ENCODE data around the gene NPHS1. TPM values are rescaled to one million over a fixed set of nuclear protein-coding genes. Genes with fewer than 3 reads are reported as not detected.

NPHS1 gene
- total RNA-seq, 1 donor from 2014 or later, result 0.92 TPM

DNA sequence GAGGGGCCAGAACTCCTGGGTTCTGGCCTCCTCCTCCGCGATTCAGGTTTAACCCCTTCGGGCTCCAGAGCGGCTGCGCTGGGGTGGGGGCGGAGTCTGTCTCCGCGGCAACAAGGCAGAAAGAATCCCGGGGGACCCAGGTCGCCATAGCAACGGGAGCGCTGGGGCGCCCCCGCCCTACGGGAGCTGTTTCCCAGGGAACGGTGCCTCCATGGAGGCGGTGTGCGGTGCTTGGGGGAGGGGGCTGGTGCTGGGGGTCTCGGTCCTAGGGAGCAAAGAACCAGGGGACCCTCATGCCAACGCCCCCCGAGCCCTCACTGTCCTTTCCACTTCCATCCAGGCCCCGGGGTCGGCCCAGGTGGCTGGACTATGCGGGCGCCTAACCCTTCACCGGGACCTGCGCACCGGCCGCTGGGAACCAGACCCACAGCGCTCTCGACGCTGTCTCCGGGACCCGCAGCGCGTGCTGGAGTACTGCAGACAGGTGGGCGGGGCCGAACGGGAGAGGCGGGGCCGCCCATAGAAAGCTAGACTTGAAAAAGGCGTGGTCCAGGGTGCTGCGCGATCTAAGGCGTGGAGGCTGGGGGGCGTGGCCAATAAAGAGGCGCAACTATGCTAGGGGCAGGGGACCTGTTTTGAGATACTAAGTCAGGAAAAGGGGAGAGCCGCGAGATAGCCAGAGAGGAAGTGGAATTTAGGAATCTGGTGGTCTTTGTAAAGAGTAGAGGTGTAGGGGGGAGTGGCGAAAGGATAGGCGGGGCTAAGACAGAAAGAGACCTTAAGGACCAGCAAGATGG lies 17.2 kb upstream of the NPHS1 start:
- H3K4me3 ChIP-seq (ENCODE audit: low read depth, low read length), result peak overlapping the region; percentile 33
- H3K36me3 ChIP-seq (ENCODE audit: control insufficient read depth, insufficient read depth, low read length), result no peaks in the 10 kb centered on the region
- TF ChIP-seq CTCF (IDR thresholded peaks at IDR 0.05; ENCODE audit: insufficient read depth, low read length, poor library complexity, severe bottlenecking), result no peak
- peak; percentile 16 for DNase-seq (ENCODE audit: low read depth)
- peaks cover 27% of the 10 kb centered on the region for H3K27me3 ChIP-seq (ENCODE audit: control insufficient read depth, insufficient read depth, low read length)

GRCh38 chr19:35868823-35869326 lies 16.6 kb upstream of the NPHS1 start:
- H3K27me3 ChIP-seq (ENCODE audit: control insufficient read depth, insufficient read depth, low read length), result peaks cover 27% of the 10 kb centered on the region
- no peak for DNase-seq (ENCODE audit: low read depth)
- no peaks in the 10 kb centered on the region for H3K36me3 ChIP-seq (ENCODE audit: control insufficient read depth, insufficient read depth, low read length)
- no peak for TF ChIP-seq CTCF (IDR thresholded peaks at IDR 0.05; ENCODE audit: insufficient read depth, low read length, poor library complexity, severe bottlenecking)
- peak overlapping the region; percentile 33 for H3K4me3 ChIP-seq (ENCODE audit: low read depth, low read length)

DNA sequence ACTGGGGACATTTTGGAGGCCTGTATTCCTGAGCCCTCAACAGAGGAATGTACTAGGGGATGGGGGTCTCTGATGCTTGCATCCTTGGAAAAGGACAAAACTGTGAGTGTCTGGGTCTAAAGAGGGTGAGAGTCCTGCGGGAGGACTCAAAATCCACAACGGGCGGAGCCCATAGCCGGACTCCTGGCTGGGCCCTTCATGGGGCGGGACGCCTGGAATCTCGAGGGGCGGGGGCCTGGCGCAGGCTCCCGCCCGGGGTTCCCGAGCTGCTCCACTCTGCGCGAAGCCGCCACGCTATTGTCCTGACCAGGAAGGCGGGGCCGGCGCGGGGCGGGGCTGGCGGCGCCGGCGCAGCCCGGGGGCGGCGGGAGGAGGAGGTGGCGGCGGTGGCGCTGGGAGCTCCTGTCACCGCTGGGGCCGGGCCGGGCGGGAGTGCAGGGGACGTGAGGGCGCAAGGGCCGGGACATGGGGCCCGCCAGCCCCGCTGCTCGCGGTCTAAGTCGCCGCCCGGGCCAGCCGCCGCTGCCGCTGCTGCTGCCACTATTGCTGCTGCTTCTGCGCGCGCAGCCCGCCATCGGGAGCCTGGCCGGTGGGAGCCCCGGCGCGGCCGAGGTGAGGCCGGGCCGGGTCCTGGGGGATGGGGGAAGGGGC lies 16.0 kb upstream of the NPHS1 start, which contains the start of gene APLP1:
Gene APLP1, plus strand, starts transcription at position 403 of the 651 bp plus-strand sequence. Its CDS starts 63 bp downstream, at position 466.
- no peak for TF ChIP-seq CTCF (IDR thresholded peaks at IDR 0.05; ENCODE audit: insufficient read depth, low read length, poor library complexity, severe bottlenecking)
- Histone ChIP-seq H3K4me3 (ENCODE audit: low read depth, low read length) (peak within 1 kb of the TSS; percentile 33), H3K36me3 (ENCODE audit: control insufficient read depth, insufficient read depth, low read length) (no peaks in the 10 kb centered on the region), H3K27me3 (ENCODE audit: control insufficient read depth, insufficient read depth, low read length) (peaks cover 27% of the 10 kb centered on the region)
- no peak for DNase-seq (ENCODE audit: low read depth)

DNA sequence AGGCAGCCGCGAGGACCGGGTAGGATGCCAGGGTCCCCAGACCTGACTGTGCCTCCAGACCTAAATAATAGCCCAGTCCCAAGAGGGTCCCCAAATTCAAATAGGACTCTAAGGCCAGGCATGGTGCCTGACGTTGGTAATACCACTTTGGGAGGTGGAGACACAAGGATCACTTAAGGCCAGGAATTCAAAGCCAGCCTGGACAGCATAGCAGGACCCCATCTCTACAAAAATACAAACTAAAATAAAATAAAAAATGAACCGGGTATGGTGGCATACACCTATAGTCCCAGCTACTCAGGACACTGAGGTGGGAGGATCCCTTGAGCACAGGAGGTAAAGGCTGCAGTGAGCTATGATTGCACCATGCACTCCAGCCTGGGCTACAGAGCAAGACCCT lies 10.7 kb upstream of the NPHS1 start:
- TF ChIP-seq CTCF (IDR thresholded peaks at IDR 0.05; ENCODE audit: insufficient read depth, low read length, poor library complexity, severe bottlenecking), result no peak
- Histone ChIP-seq H3K27me3 (ENCODE audit: control insufficient read depth, insufficient read depth, low read length) (peaks cover 50% of the 10 kb centered on the region), H3K4me3 (ENCODE audit: low read depth, low read length) (no peak overlapping the region), H3K36me3 (ENCODE audit: control insufficient read depth, insufficient read depth, low read length) (no peaks in the 10 kb centered on the region)
- DNase-seq (ENCODE audit: low read depth), result no peak

DNA sequence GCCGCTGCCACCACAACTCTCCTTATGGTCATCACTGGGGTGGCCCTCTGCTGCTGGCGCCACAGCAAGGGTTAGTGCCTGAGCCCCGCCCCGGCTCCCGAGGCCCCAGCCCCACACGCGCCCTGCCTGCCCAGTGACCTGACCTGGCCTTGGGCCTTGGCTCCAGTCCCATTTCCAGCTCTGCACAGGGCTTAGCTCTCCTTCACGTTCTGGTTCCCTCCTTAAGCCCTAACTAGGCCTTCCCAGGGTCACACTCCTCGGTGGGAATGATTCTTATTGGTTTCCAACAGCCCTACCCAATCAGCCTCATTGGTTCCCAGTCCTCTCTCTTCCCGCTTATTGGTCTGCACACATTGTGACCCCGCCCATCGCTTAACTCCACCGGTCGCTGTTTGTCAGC lies 10.2 kb upstream of the NPHS1 start:
- H3K27me3 ChIP-seq (ENCODE audit: control insufficient read depth, insufficient read depth, low read length), result peaks cover 48% of the 10 kb centered on the region
- no peaks in the 10 kb centered on the region for H3K36me3 ChIP-seq (ENCODE audit: control insufficient read depth, insufficient read depth, low read length)
- DNase-seq (ENCODE audit: low read depth), result no peak
- no peak for TF ChIP-seq CTCF (IDR thresholded peaks at IDR 0.05; ENCODE audit: insufficient read depth, low read length, poor library complexity, severe bottlenecking)
- no peak overlapping the region for H3K4me3 ChIP-seq (ENCODE audit: low read depth, low read length)
